A549 (cell line): ENCODE results near the gene TUBA8.
A peak's percentile ranks its signal among the peaks of the same experiment; 100 is the strongest.

ENCODE experiments used
- BHLHE40 ChIP-seq: IDR thresholded peaks from 2 replicates; pipeline ENCODE4 v1.6.1; 2012; ENCODE audit warnings: low read depth, low read length, inconsistent platforms
- EP300 ChIP-seq, 2 experiments: fragments of >200 bp; sonication (Bioruptor Twin); formaldehyde crosslinking; IDR thresholded peaks; 2 replicates in 1 of 2; 3 replicates in 1 of 2; pipeline ENCODE4 v1.6.1; 2016 to 2017
- JUN ChIP-seq, 2 experiments: fragments of >200 bp; sonication (Bioruptor Twin); formaldehyde crosslinking; IDR thresholded peaks; 2 replicates in 1 of 2; 3 replicates in 1 of 2; pipeline ENCODE4 v1.6.1; 2016 to 2017
- MAZ ChIP-seq: fragments of 150-350 bp; IDR thresholded peaks from 2 replicates; pipeline ENCODE4 v1.6.1; 2014; ENCODE audit warnings: antibody characterized with exemption, low read depth, low read length, borderline replicate concordance
- POLR2A ChIP-seq: IDR thresholded peaks from 2 replicates; pipeline ENCODE4 v1.6.1; 2012; ENCODE audit warnings: mild to moderate bottlenecking, low read length
- ZSCAN20 ChIP-seq: fragments of 250-450 bp; sonication (Bioruptor Pico); IDR thresholded peaks from 2 replicates; pipeline ENCODE4 v1.8.0; 2022; ENCODE audit warnings: mild to moderate bottlenecking, moderate library complexity
- TF ChIP-seq, protein P1 (sequence below): fragments of >200 bp; sonication (Bioruptor Twin); formaldehyde crosslinking; IDR thresholded peaks from 3 replicates; pipeline ENCODE4 v1.5.1; 2016
- TF ChIP-seq, protein P2 (sequence below): fragments of 200-600 bp; sonication (generic); IDR thresholded peaks from 2 replicates; pipeline ENCODE4 v1.6.1; 2016; ENCODE audit warnings: antibody characterized with exemption, mild to moderate bottlenecking, moderate library complexity

DNA sequence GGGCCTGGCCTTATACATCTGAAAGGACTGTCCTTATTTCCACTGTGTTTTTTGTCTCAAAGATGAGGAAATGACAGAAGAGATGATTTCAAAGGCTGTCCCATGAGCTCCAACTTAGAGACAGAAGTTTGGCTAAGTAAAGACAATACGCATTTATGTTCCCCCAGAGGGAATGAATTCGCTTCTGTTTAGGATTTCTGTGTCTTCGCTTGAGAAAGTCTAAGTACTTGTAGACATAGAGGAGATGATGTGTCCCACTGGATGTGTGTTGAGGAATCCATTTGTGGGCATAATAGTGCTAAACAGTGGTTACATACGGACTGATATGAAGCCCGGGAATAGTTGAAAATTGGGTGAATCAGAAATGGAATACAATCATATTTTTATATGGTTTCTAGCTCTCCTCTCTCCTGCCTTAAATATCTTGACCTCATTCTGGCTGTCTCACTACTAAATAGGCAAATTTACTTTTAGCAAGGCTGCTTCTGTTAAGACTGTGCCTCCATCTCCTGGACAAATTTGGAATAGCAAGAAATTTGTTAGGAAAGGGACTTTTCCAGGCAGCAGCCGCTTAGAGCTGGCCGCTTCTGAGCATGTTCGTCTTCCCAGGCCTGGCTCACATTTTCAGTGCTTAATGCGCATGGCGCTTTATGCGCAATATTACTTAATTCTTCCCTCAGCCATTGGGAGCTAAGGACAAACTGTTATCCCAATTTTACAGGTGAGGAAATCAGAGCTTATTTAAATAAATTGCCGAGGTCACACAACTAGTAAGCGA, 34.7 kb upstream of the TUBA8 start:
- TF ChIP-seq JUN (IDR thresholded peaks at IDR 0.05) (no peak), POLR2A (no peak), MAZ (no peak), EP300 (IDR thresholded peaks at IDR 0.05) (no peak), BHLHE40 (no peak), ZSCAN20 (no peak)
- TF ChIP-seq, protein P1, sequence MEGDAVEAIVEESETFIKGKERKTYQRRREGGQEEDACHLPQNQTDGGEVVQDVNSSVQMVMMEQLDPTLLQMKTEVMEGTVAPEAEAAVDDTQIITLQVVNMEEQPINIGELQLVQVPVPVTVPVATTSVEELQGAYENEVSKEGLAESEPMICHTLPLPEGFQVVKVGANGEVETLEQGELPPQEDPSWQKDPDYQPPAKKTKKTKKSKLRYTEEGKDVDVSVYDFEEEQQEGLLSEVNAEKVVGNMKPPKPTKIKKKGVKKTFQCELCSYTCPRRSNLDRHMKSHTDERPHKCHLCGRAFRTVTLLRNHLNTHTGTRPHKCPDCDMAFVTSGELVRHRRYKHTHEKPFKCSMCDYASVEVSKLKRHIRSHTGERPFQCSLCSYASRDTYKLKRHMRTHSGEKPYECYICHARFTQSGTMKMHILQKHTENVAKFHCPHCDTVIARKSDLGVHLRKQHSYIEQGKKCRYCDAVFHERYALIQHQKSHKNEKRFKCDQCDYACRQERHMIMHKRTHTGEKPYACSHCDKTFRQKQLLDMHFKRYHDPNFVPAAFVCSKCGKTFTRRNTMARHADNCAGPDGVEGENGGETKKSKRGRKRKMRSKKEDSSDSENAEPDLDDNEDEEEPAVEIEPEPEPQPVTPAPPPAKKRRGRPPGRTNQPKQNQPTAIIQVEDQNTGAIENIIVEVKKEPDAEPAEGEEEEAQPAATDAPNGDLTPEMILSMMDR = peak; percentile 82
- TF ChIP-seq, protein P2, sequence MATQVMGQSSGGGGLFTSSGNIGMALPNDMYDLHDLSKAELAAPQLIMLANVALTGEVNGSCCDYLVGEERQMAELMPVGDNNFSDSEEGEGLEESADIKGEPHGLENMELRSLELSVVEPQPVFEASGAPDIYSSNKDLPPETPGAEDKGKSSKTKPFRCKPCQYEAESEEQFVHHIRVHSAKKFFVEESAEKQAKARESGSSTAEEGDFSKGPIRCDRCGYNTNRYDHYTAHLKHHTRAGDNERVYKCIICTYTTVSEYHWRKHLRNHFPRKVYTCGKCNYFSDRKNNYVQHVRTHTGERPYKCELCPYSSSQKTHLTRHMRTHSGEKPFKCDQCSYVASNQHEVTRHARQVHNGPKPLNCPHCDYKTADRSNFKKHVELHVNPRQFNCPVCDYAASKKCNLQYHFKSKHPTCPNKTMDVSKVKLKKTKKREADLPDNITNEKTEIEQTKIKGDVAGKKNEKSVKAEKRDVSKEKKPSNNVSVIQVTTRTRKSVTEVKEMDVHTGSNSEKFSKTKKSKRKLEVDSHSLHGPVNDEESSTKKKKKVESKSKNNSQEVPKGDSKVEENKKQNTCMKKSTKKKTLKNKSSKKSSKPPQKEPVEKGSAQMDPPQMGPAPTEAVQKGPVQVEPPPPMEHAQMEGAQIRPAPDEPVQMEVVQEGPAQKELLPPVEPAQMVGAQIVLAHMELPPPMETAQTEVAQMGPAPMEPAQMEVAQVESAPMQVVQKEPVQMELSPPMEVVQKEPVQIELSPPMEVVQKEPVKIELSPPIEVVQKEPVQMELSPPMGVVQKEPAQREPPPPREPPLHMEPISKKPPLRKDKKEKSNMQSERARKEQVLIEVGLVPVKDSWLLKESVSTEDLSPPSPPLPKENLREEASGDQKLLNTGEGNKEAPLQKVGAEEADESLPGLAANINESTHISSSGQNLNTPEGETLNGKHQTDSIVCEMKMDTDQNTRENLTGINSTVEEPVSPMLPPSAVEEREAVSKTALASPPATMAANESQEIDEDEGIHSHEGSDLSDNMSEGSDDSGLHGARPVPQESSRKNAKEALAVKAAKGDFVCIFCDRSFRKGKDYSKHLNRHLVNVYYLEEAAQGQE = no peak
